HG03342 (cell line): Measurements from ENCODE around the gene ZNF362.

Source experiments
- ATAC-seq: cut with Tn5 transposase; IDR thresholded peaks from one replicate; pipeline ENCODE4 v1.9.1; 2021; ENCODE audit warnings: mild to moderate bottlenecking, moderate library complexity; ENCODE audit not compliant: unreplicated experiment

ZNF362 gene

DNA sequence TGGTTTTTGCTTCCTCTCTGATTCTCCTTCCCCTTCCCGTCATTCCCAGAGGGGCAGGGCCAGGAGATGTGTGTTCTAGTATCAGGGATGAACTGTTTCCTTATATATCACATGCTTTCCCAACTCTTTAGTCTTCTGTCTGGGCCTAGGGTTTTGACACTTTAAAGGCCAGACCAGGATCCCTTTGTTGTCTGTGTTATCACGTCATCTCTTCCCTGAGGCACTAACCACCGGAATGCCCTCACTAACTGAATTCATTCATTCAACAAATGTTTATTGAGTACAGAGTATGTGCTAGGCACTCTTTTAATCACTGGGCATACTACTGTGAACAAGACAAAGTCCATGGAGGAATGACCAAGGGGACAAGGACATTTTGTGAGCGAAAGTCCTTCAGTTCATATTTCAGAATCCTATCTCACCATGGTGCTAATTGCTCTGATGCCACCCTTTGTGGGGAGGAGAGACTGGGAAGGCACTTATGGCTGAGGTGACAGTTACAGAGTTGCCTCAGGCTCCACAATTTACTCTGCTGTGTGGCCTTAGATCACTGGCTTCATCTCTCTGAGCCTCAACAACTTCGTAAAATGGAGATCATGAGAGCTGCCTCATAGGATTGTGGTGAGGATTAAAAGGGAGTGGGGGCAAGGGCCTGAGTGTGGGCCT is 12.0 kb upstream of the ZNF362 start:
- ATAC-seq = no peak

DNA sequence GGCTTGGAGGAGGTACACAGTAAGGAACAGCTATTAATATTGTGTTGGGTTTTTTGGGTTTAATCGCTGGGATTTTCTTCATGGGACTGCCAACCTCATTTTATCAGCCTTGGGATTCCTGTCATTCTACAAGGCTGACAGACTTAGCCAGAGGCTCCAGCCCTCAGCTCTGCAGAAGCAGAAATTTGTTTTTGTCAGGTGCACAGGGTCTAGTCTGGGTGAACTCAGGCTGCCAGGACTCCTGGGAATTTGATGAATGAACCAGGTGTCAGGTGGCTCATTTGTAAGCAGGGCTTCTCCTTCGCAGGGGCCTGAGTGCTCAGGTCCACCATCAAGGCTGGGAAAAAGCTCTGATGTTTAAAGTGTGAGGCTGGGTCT is 11.5 kb upstream of the ZNF362 start:
- ATAC-seq = no peak

DNA sequence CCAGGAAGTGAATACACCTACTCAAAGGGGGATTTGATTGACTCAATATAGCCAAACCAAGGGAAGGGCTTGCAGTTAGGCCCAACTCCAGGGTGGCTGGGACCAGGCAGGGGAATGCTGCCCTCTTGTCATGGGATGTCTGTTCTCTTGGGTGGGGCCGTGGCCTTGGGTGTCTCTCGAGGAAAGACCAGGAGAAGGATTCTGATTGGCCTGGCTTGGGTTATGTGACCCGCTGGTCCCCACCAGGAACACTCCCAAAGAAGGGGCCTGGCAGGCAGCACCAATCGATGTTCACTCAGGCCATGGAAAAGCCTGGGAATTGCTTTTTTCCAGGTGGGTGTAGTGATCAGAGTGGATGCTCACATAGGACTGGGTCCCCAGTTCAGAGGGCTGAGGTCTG is 10.1 kb upstream of the ZNF362 start:
- no peak for ATAC-seq

DNA sequence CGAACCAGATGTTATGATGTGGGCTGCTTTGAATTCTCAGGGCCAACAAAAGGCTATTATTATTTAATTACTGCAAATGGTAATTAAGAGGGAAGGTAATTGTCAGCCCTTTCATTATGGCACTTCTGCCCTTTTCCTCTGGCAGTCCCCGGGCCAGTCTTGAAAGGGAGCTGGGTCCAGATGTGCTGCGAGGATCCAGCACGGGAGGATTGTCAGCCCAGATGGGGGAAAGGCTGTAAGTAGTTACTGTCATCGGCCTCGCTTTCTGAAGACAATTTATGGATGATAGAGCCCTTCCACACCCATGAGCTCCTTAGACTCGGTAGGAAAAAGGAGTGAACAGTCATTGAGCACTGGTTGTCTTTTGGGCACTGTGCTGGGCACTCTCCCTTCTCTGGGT is 8.7 kb upstream of the ZNF362 start:
- ATAC-seq = no peak

- no peak for ATAC-seq
Observed at GRCh38 chr1:33248244-33248643, 8.0 kb upstream of the ZNF362 start.

GRCh38 chr1:33249422-33249821 is 6.9 kb upstream of the ZNF362 start:
- ATAC-seq = no peak

- ATAC-seq = no peak
Observed at GRCh38 chr1:33250217-33250616, 6.1 kb upstream of the ZNF362 start.

DNA sequence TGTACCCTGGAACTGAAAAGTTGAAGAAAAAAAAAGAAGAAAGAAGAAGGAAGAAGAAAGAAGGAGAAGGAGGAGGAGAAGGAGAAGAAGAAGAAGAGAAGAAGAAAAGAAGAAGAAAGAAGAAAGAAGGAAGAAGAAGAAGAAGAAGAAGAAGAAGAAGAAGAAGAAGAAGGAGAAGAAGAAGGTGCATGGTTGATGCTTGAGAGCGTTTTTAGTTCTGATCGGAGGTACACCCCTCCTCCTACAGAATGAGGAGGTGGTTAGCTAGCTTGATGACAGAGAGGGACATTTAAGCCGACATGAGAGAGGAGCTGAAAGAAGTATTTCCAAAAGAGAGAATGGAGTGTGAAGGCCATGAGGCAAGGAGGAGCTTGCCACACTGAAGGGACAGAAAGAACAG is 5.6 kb upstream of the ZNF362 start:
- no peak for ATAC-seq

GRCh38 chr1:33254491-33254890 is 1.8 kb upstream of the ZNF362 start:
- no peak for ATAC-seq

- ATAC-seq = no peak
Observed at GRCh38 chr1:33255347-33256220, 708 bp upstream of the ZNF362 start.

DNA sequence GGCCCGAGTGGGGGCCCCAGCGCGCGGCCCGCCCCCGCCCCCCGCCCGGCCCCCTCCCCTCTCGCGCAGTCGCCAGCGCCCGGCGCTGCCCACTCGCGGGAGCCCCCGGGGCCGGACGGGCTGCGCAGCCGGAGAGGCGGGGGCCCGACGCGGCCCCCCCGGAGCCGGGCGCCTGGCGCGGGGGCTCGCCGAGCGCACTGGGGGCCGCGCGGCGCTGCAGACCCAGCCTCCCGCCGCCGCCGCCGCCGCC is 146 bp upstream of the ZNF362 start:
- ATAC-seq = no peak

DNA sequence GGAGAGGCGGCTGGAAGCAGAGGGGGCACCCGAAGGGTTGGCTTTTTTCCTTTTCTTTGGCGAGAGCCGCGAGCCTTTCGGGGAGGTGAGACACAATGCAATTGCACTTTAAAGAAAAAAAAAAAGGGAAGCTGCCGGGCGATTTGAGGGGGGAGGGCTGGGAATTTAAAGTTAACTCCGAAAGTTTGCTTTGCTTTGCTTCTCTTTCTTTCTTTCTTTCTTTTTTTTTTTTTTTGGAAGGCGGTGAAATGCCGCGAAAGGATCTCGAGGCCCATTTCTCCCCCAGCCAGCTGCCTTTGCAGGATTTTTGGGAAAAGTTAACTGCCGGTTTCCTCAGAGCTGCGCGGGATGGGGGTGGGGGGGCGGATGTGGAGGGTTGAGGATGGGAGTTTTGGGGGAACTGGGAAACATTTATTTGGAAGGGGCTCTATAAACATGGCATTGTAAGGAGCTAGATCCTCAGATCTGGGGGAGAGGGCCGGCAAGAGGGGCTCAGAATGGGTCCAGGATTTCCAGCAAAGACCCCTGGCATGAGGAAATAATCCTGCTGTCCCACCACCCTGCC is 997 bp downstream of the ZNF362 start:
- ATAC-seq = no peak

GRCh38 chr1:33257772-33258712 is 1.8 kb downstream of the ZNF362 start:
- ATAC-seq = no peak

DNA sequence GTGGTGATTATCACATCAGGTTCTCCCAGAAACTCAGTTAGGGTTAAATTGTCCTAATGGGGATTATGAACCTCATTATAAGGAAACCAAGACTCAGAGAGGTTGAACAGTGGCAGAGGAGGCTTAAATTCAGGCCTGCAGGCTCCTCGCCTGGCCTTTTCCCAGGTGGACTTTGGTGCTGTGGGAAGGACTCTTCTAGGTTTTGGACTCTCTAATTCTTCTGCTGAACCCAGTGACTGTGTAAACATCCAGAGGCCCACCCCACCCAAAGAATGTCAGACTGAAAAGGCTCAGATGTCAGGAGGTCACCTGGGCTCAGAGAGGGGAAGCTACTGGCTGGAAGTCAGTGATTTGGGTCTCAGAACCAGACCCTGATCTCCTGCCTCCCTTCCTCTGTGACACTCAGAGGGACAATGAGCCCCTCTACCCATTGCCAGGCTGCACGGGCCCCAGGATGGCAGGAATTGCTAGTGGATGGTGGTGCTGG is 2.5 kb downstream of the ZNF362 start:
- no peak for ATAC-seq

DNA sequence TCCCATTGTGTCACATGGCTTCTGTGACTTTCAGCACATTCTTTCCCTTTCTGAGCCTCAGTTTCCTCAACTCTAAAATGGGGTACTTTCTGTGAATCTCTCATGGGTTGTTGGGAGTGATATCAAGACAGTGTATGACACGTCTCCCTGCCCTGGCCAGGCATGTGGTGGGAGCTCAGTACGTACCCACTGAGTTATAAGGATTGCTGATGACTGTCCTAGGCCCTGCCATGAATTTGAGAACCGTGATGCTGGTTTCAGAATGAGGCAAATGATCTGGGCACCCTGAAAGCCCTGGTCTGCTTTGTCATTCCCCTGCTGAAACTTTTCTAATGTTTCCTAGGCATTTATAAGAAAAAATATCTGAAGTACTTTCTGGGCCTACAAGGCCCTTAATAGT is 3.6 kb downstream of the ZNF362 start:
- ATAC-seq = no peak

GRCh38 chr1:33260439-33260838 is 4.1 kb downstream of the ZNF362 start:
- no peak for ATAC-seq

DNA sequence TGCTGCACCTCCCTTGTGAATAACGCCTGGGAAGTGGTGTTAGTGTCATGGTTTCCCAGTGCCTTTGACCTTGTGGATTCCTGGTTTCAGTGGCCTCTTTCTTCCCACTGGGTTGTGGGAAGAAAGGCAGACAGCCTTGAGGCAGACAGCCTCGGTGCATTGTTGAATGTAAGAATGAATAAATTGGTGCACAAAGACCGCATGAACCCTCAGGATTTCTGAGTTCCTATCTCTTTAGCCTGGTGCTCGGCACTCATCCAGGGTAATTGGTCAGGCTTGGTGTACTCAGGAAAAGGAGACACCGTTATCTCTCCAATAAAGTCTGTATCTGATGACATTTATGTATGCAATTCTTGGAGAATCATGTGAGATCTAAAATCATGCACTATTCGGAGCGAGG is 5.1 kb downstream of the ZNF362 start:
- no peak for ATAC-seq

DNA sequence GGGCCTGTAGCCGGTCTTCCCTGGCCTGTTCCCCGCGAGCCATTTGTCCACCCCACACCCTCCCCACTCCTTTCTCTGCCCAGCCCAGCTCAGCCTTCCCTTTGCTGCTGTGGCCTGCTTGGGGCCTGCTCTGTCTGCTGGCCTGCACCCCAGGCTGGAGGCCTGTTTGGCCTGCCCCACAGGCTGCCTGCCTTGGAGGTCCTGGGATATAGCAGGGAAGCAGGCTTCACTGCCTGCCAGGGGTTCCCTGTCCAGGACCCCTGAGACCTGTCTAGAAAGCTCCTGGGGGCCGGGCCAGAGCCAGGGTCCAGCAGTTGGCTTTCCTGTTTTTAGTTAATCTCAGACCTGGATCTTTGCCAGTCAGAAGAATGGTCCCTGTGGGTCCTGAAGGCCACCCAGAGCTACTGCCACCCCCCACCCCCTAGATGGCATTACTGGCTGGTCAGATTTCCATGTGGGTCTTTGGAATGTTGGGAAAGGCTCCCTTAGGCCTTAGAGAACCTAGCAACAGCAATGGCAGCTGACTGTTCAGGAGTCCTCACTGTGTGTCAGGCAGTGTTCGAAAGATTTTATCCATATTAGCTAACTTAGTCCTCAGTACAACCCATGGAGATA is 7.7 kb downstream of the ZNF362 start:
- ATAC-seq = no peak

DNA sequence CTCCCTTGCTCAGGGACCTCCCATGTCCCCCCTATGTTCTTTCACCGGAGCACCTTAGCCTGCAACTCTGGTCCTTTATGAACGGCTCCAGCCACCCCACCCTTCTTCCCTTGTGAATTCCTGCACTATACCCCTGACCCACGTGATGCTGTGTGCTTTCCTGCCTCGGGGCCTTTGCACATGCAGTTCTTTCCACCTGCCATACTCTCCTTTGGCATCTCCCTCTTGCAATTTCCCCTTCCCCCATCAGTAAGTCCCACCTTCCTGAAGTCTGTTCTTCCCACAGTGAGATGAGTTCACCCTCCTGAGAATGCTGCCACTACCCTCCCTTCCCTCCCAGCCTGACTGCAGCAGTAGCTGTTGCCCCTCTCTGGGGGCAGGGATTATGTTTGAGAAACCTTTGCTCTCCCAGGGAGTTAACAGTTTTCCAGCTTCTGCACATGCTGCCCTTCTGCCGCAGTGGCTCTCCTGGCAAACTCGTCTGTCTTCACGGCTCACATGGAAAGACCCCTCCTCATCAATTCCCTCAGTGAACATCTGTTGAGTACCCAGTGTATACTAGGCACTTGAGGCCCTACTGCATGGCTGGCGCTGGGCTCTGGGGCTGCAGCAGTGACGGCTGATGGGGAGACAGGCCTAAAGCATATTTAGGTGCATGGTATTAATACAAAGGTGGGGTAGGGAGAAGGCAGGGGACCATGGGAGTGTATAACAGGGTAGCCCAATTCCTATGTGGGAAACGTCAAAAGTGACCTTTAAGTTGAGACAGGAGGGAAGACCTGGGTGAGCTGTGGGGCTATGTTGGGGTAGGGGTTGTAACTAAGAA is 9.7 kb downstream of the ZNF362 start:
- ATAC-seq = no peak

- no peak for ATAC-seq
Observed at GRCh38 chr1:33266766-33267165, 10.5 kb downstream of the ZNF362 start.
